H1 (cell line): Measurements from ENCODE around the gene ENDOV. TPM values are rescaled to one million over a fixed set of nuclear protein-coding genes. Genes with fewer than 3 reads are reported as not detected.
"Not testable (repeated sequence)": the region's sequence is repeated elsewhere in the genome, so short reads cannot be mapped to it uniquely, and the experiment has no call there.

Source experiments
- CTCF ChIA-PET: fragments of 300-600 bp; sonication (Branson Sonifier 250); formaldehyde crosslinking; loops from one replicate; lab custom pipeline; 2021; ENCODE audit not compliant: partially characterized antibody; lab: Charles Lee
- POLR2A ChIA-PET: fragments of 300-600 bp; sonication (Branson Sonifier 250); formaldehyde crosslinking; loops from one replicate; lab custom pipeline; 2021; ENCODE audit warnings: inconsistent platforms; ENCODE audit not compliant: partially characterized antibody; lab: Charles Lee
- DNase-seq, 2 experiments: peaks; one replicate each; pipeline versions ENCODE4 v3.0.0 to v3.0.0-alpha.2; 2010 to 2022; ENCODE audit warnings: low spot score in 2 of 2, low read depth in 1 of 2, mixed read lengths in 1 of 2
- FAIRE-seq: peaks from 2 replicates; lab custom pipeline; 2011; peaks lifted over from hg19 to GRCh38; lab: Jason Lieb, UNC
- H2AFZ ChIP-seq: 2 replicates; pipeline ENCODE4 v1.8.1; 2012; ENCODE audit warnings: low read length, inconsistent platforms
- H2AK5ac ChIP-seq: 2 replicates; pipeline ENCODE4 v1.6.1; 2013; ENCODE audit warnings: low read depth, low read length
- H2BK120ac ChIP-seq: replicated peaks from 2 replicates; pipeline ENCODE3; 2013; ENCODE audit warnings: low read depth, low read length, inconsistent platforms
- H2BK12ac ChIP-seq: 2 replicates; pipeline ENCODE4 v1.6.1; 2013; ENCODE audit warnings: low read depth, low read length
- H2BK15ac ChIP-seq: 2 replicates; pipeline ENCODE4 v1.6.1; 2013; ENCODE audit warnings: low read length
- H2BK20ac ChIP-seq: 2 replicates; pipeline ENCODE4 v1.6.1; 2013; ENCODE audit warnings: low read length
- H2BK5ac ChIP-seq: 2 replicates; pipeline ENCODE4 v1.6.1; 2013; ENCODE audit warnings: low read depth, low read length
- H3K14ac ChIP-seq: 2 replicates; pipeline ENCODE4 v1.6.1; 2013; ENCODE audit warnings: inconsistent platforms; ENCODE audit not compliant: insufficient read length
- H3K18ac ChIP-seq: 2 replicates; pipeline ENCODE4 v1.6.1; 2013; ENCODE audit warnings: low read length; ENCODE audit errors: extremely low read depth
- H3K23ac ChIP-seq: 2 replicates; pipeline ENCODE4 v1.6.1; 2013; ENCODE audit warnings: inconsistent platforms; ENCODE audit not compliant: insufficient read length
- H3K23me2 ChIP-seq: 2 replicates; pipeline ENCODE4 v1.6.1; 2013; ENCODE audit warnings: low read depth, low read length
- H3K27ac ChIP-seq: 2 replicates; pipeline ENCODE4 v1.6.1; 2011; ENCODE audit warnings: low read depth, low read length, inconsistent platforms
- H3K27me3 ChIP-seq, 4 experiments: replicated peaks in 1 of 4; 1 replicate in 1 of 4; 2 replicates in 3 of 4; pipeline versions ENCODE4 v1.6.1 to v1.8.1; 2011 to 2013; ENCODE audit warnings: low read length in 3 of 4, mild to moderate bottlenecking in 3 of 4, inconsistent platforms in 2 of 4, mixed read lengths in 2 of 4, moderate library complexity in 1 of 4; ENCODE audit not compliant: control insufficient read depth in 3 of 4, insufficient read depth in 3 of 4; ENCODE audit errors: extremely low read depth in 1 of 4
- H3K36me3 ChIP-seq, 4 experiments: 2 replicates each; pipeline versions ENCODE4 v1.6.1 to v1.8.1; 2011 to 2013; ENCODE audit warnings: mild to moderate bottlenecking in 4 of 4, low read length in 3 of 4, moderate library complexity in 2 of 4, control low read depth in 1 of 4, inconsistent platforms in 1 of 4; ENCODE audit not compliant: insufficient read depth in 4 of 4, control insufficient read depth in 2 of 4
- H3K4ac ChIP-seq: replicated peaks from 2 replicates; pipeline ENCODE3; 2013; ENCODE audit warnings: low read length, low read depth, mixed read lengths, inconsistent platforms; ENCODE audit not compliant: insufficient read length
- H3K4me1 ChIP-seq, 4 experiments: replicated peaks in 1 of 4; 1 replicate in 1 of 4; 2 replicates in 3 of 4; pipeline versions ENCODE4 v1.6.1 to v1.8.1; 2011 to 2013; ENCODE audit warnings: low read length in 3 of 4, inconsistent platforms in 2 of 4, mixed read lengths in 1 of 4; ENCODE audit not compliant: insufficient read depth in 4 of 4, control insufficient read depth in 3 of 4
- H3K4me2 ChIP-seq, 2 experiments: 2 replicates each; pipeline versions ENCODE4 v1.6.1 to v1.8.1; 2011 to 2013; ENCODE audit warnings: low read depth in 2 of 2, low read length in 2 of 2, control low read depth in 1 of 2, inconsistent platforms in 1 of 2, mild to moderate bottlenecking in 1 of 2; ENCODE audit not compliant: insufficient read depth in 1 of 2
- H3K4me3 ChIP-seq, 4 experiments: fragments of 200-600, 300-600 bp in 1 of 4; sonication (generic), shearing (Covaris generic), sonication (Bioruptor Twin) in 1 of 4; 2 replicates each; pipeline versions ENCODE4 v1.5.1 to v1.8.1; 2011 to 2016; ENCODE audit warnings: low read length in 4 of 4, low read depth in 3 of 4, control low read depth in 2 of 4, inconsistent platforms in 2 of 4, mild to moderate bottlenecking in 2 of 4, mixed read lengths in 1 of 4, moderate library complexity in 1 of 4; ENCODE audit not compliant: insufficient read depth in 2 of 4; ENCODE audit errors: extremely low read depth in 1 of 4
- H3K56ac ChIP-seq: replicated peaks from 2 replicates; pipeline ENCODE3; 2013; ENCODE audit warnings: low read depth, mild to moderate bottlenecking, mixed read lengths, low read length, inconsistent platforms; ENCODE audit not compliant: insufficient read length
- H3K79me1 ChIP-seq: 2 replicates; pipeline ENCODE4 v1.6.1; 2013; ENCODE audit warnings: low read depth, low read length, control low read depth
- H3K79me2 ChIP-seq, 2 experiments: 2 replicates each; pipeline versions ENCODE4 v1.6.1 to v1.8.1; 2012 to 2013; ENCODE audit warnings: low read length in 2 of 2, mild to moderate bottlenecking in 2 of 2, inconsistent platforms in 1 of 2; ENCODE audit not compliant: insufficient read depth in 2 of 2, control insufficient read depth in 1 of 2
- H3K9ac ChIP-seq, 4 experiments: replicated peaks in 1 of 4; 1 replicate in 1 of 4; 2 replicates in 3 of 4; pipeline versions ENCODE4 v1.6.1 to v1.8.1; 2011 to 2013; ENCODE audit warnings: low read depth in 3 of 4, low read length in 3 of 4, control low read depth in 2 of 4, mild to moderate bottlenecking in 2 of 4, moderate library complexity in 2 of 4, inconsistent platforms in 1 of 4; ENCODE audit errors: extremely low read depth in 1 of 4
- H3K9me3 ChIP-seq, 2 experiments: 2 replicates each; pipeline versions ENCODE4 v1.6.1 to v1.8.1; 2012 to 2013; ENCODE audit warnings: mild to moderate bottlenecking in 2 of 2, moderate library complexity in 2 of 2, control low read depth in 1 of 2, inconsistent platforms in 1 of 2, low read depth in 1 of 2, low read length in 1 of 2, mixed read lengths in 1 of 2; ENCODE audit not compliant: insufficient read depth in 2 of 2
- H4K20me1 ChIP-seq, 2 experiments: replicated peaks in 1 of 2; 2 replicates each; pipeline versions ENCODE3 to v1.8.1; 2011 to 2013; ENCODE audit warnings: inconsistent platforms in 2 of 2, low read length in 2 of 2, mild to moderate bottlenecking in 1 of 2; ENCODE audit not compliant: insufficient read depth in 2 of 2, control insufficient read depth in 1 of 2
- H4K5ac ChIP-seq: 2 replicates; pipeline ENCODE4 v1.6.1; 2013; ENCODE audit warnings: low read length, low read depth, mixed read lengths, inconsistent platforms; ENCODE audit not compliant: insufficient read length
- H4K8ac ChIP-seq: 2 replicates; pipeline ENCODE4 v1.8.0; 2013; ENCODE audit warnings: mild to moderate bottlenecking, moderate library complexity, low read length, inconsistent platforms; ENCODE audit not compliant: insufficient read depth; ENCODE audit errors: extremely low read depth
- H4K91ac ChIP-seq: replicated peaks from 2 replicates; pipeline ENCODE3; 2013; ENCODE audit warnings: low read length, mixed read lengths, inconsistent platforms; ENCODE audit not compliant: insufficient read length
- WGBS, 2 experiments: shearing (Covaris generic) in 1 of 2; methylation state at CpG; one replicate each; pipeline versions ENCODE4 v1.1.6 to v1.1.7; 2013 to 2015; ENCODE audit warnings: low lambda C conversion rate in 2 of 2, mixed read lengths in 2 of 2, inconsistent platforms in 1 of 2, low coverage in 1 of 2, missing lambda C conversion rate in 1 of 2; ENCODE audit not compliant: insufficient replicate concordance in 2 of 2, insufficient coverage in 1 of 2, insufficient read length in 1 of 2; ENCODE audit errors: extremely low coverage in 1 of 2, missing lambda C conversion rate in 1 of 2; 5-methylcytosine and 5-hydroxymethylcytosine counted together
- polyA plus RNA-seq, 7 experiments: library from polyadenylated mRNA; depleted of rRNA in 3 of 7; stranded (reverse) in 5 of 7; unstranded in 2 of 7; fragments of >200 nt in 5 of 7; fragments of 200-250 nt in 2 of 7; gene quantifications; 1 replicate in 5 of 7; 2 replicates in 1 of 7; 4 replicates in 1 of 7; pipeline versions ENCODE4 v1.2.1 to v1.2.3, GENCODE V29; 2011 to 2013; ENCODE audit warnings: missing spikeins in 2 of 7, mixed read lengths in 2 of 7
- total RNA-seq: library from RNA; stranded (reverse); fragmentation: NEBNext Ultra II Directional; extraction: Animal tissue kit (Norgen Biotek cat#: 25700); gene quantifications from 2 replicates; pipeline ENCODE4 v1.2.1, GENCODE V29; 2021

ENDOV gene
- total and polyA plus RNA-seq, 2 of the 8 experiments (the other 6 are each of a cell fraction or from before 2014, with no cell fraction given) = 10.6 to 13.3 TPM

DNA sequence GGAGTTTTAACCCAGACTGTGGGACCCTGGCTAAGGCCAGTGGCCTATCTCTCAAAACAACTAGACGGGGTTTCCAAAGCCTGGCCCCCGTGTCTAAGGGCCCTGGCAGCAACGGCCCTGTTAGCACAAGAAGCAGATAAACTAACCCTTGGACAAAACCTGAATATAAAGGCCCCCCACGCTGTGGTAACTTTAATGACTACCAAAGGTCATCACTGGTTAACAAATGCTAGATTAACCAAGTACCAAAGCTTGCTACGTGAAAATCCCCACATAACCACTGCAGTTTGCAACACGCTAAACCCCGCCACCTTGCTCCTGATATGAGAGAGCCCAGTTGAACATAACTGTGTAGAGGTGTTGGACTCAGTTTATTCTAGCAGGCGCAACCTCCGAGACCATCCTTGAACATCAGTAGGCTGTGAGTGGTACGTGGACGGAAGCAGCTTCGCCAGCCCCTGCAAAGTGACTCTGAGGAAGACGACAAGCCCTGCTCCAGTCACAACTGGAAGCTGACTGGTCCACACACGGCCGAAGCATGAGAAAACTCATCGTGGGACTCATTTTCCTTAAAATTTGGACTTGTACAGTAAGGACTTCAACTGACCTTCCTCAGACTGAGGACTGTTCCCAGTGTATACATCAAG, 4.4 kb upstream of the ENDOV start:
- H3K23me2 ChIP-seq, H2BK15ac ChIP-seq, H3K14ac ChIP-seq, H3K4ac ChIP-seq, H3K18ac ChIP-seq, H4K5ac ChIP-seq, H3K4me3 ChIP-seq, H3K79me2 ChIP-seq, POLR2A ChIA-PET, H3K56ac ChIP-seq, H3K9me3 ChIP-seq, H3K9ac ChIP-seq, H4K20me1 ChIP-seq, H2BK120ac ChIP-seq, CTCF ChIA-PET, H4K8ac ChIP-seq, DNase-seq, H3K36me3 ChIP-seq, H2BK20ac ChIP-seq, H2BK12ac ChIP-seq, H3K4me1 ChIP-seq, H2AK5ac ChIP-seq, H3K23ac ChIP-seq, H3K4me2 ChIP-seq, H4K91ac ChIP-seq, H2BK5ac ChIP-seq, FAIRE-seq, H2AFZ ChIP-seq, H3K27ac ChIP-seq, H3K79me1 ChIP-seq: not testable (repeated sequence)
- 84% methylated on average over 16 of the region's 16 CpGs; no CpG with 5 or more reads in 1 of the 2 experiments for WGBS, 2 experiments
- peaks cover 1 to 13% (median 9%) of the 10 kb centered on the region in 4 experiments for H3K27me3 ChIP-seq
